NCI-H2196 (cell line): ENCODE data around the gene L1CAM.

ENCODE experiments used
- DNase-seq: peaks from one replicate; lab custom pipeline; 2025; ENCODE audit not compliant: unreplicated experiment; lab: John Stamatoyannopoulos, UW

L1CAM gene

DNA sequence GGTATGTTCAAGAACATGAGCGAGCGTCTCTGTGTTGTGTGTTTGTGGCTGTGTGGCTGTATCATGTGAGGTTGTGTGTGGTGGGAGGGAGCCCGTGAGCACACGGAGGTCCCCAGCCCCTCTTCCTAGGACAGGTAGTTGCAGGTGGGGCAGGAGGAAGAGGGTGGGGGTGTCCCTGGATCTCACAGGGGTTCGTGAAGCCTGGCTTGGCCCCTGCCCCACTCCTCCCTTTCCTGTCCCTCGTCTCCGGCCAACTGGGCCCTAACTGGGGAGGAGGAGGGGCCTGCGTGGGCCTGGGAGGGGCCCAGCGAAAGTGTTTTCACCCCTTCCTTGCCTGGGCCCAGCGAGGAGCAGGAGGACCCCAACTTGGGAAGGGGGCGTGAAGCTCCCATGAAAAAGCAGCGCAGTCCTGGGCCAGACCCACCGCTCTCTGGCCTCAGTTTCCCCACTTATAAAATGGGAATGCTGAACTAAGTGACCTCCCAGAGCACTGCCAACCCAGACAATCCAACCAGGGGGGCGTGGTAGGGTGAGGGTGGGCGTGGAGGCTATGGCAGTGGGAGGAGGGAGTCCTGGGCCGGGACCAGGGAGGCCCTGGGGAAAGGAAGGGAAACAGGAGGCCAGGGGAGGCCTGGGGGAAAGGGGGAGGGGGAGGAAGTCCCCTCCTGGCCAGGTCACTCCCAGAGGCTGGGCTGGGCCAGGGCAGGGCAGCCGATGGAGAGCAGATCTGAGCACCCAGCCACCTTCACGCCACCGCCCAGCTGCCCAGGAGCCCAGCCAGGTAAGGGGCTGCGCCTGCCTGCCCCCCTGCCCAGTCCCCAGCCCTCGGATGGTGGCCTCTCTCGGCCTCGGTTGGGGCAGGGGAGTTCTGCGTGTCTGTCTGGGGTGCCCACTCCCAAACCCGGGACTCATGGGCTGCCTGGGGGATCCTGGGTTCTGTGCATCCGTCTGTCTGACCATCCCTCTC, 18.3 kb upstream of the L1CAM start, which contains the start of gene AVPR2:
Gene AVPR2 (plus strand): TSS at position 683 of the 967 bp plus-strand sequence. CDS start 473 bp downstream, outside the sequence.
- no peak for DNase-seq

- no peak for DNase-seq
Measured at GRCh38 chrX:153903238-153903980, 17.4 kb upstream of the L1CAM start.

- no peak for DNase-seq
Measured at GRCh38 chrX:153902385-153902784, 16.4 kb upstream of the L1CAM start.

DNA sequence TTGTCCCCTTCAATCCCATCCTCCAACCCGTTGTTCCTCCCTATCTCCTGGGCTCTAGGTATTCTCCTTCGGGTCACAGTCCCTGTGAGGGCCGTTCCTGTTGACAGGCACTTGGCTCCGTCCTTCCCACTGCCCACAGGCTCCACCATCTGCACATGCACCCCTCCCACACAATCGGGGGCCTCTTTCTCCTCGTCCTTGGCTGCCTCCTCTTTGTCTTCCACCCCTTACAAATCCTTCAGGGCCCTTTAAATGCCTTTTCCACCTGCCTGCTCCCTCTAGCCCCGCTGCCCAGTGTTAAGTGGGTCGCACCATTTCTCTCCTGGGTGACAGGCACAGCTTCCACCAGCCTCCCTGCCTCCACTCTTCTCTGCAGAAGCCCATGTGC, 15.8 kb upstream of the L1CAM start:
- no peak for DNase-seq

GRCh38 chrX:153900831-153901752, 15.1 kb upstream of the L1CAM start:
- no peak for DNase-seq

GRCh38 chrX:153897899-153898298, 11.9 kb upstream of the L1CAM start:
- no peak for DNase-seq

DNA sequence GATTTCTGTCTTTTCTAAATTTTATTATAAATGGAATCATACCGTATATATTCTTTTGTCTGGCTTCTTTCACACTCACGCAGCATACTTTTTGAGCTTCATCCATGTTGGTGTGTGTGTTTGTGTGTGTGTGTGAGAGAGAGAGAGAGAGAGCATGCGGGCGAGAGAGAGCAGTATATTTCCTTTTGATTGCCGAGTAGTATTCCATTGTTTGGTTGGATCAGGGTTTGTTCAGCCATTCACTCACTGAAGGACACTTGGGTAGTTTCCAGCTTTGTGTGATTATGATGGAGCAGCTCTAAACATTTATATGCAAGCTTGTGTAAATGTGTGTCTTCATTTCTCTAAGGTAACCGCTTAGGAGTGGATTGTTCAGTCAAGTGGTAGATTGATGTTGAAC, 3.1 kb upstream of the L1CAM start:
- no peak for DNase-seq

- no peak for DNase-seq
Measured at GRCh38 chrX:153888344-153888743, 2.4 kb upstream of the L1CAM start.

DNA sequence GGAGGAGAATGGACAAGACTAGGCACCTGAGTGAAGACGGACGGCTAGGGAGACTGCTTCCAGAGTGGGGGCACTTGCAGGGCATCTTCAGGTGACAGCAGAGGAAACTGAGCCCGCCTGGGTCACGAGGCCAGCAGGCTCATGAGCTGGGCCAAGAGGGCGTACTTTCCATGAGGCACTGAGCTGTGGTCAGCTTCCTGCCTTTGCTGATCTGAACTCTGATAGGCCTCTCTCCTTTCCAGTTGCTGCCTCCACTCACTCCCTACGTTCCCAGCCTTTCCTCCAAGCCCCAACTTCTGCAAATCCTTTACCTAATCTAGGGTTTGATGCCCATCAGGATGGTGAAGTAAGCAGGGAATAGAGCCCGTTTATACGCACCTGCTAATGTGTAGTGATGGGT, 1.4 kb upstream of the L1CAM start:
- no peak for DNase-seq

GRCh38 chrX:153886915-153887314, 942 bp upstream of the L1CAM start:
- no peak for DNase-seq

DNA sequence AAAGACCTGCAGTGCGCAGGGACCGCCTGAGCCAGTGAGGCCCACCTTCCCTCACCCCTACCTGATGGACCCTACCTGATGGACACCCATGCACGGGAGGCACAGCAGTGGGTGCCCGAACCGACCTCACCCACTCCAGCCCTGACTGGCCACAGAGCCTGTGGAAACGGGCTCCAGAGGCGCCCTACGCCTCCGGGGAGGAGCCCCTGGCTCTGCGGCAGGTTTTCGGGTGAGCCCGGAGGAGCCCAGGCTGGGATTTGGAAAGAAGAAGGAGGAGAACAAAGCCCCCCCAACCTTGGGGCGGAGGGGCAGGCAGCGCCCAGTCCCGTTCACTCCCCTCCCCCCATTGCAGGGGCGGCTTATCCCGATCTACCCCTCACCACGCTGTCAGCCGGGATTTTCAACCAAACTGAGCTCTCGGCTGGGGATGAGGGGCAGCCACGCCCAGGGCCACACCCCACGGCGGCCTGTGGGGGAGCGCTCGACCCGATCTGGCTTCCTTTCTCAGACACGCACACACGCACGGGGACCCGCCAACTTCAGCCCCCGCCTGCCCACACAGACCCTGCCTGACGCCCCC, 675 bp downstream of the L1CAM start:
- no peak for DNase-seq

GRCh38 chrX:153884590-153884989, 1.4 kb downstream of the L1CAM start:
- peak; percentile 35 for DNase-seq

DNA sequence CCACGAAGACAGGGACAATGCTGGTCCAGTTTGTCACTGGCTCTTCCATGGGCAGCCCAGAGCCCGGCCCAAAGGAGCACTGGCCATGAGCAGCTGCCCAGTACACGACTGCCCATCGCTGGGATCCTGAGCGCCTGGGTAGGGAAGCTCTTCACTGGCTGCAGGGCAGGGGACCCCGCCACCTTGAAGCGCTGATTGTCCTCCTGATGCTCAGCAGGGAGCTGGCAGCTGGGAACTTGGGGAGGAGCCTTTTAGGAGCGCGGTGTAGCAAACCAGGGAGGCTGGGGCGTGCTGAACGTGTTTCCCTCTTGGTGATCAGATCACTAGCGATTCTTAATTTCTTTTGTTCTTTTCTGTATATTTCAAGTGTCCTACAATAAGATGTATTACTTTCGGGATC, 1.8 kb downstream of the L1CAM start:
- DNase-seq: no peak

- no peak for DNase-seq
Measured at GRCh38 chrX:153883163-153883843, 2.7 kb downstream of the L1CAM start.

GRCh38 chrX:153882557-153882956, 3.4 kb downstream of the L1CAM start:
- no peak for DNase-seq

- no peak for DNase-seq
Measured at GRCh38 chrX:153882086-153882498, 3.9 kb downstream of the L1CAM start.

DNA sequence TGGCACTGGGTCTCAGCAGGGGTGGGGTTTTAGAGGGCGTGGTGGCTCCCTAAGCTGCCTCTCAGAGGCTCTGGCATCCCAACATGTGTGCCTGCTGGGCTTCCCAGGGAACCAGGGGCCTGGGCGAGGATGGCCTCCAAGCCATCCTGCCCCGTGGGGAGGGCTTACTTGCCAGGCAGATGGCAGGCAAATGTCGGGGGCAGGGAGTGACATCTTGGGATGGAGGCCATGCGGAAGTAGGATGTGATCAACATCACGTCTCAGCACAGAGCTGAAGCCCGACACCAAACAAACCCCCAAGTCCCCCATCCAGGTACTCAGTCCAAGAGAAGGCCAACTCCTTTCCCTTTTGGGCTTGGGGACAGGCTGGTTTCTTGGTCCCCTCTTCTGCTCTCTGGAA, 4.7 kb downstream of the L1CAM start:
- DNase-seq: no peak

DNA sequence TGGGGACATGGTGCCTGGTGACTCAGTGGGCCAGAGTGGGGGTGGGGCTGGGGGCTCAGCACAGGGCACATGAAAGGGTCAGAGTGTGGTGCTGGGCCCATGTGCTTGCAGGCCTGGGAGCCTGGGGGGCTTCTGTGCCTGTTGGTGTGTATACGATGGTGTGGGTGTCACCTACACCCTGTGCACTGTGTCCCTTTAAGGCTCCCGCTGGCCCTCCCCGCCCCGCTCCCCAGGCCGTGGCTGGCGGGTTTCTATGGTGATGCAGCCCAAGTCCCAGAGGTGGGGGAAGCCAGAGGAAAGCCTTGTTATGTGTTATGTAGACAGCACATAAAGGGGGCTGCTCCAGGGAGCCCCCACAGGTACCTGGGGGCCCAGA, 5.5 kb downstream of the L1CAM start:
- no peak for DNase-seq

GRCh38 chrX:153879741-153880439, 6.1 kb downstream of the L1CAM start:
- DNase-seq: no peak
